Fibroblast of pulmonary artery (primary cell): Measurements from ENCODE around the gene TESPA1.
"Not testable (repeated sequence)": the region's sequence is repeated elsewhere in the genome, so short reads cannot be mapped to it uniquely, and the experiment has no call there.

Experiments used
- DNase-seq: peaks from one replicate; pipeline ENCODE4 v3.0.0-alpha.2; 2010; ENCODE audit warnings: low read depth
- H3K4me3 ChIP-seq: replicated peaks from 2 replicates; pipeline ENCODE4 v1.5.1; 2011; ENCODE audit warnings: low read depth, mild to moderate bottlenecking, control low read depth, low read length, moderate library complexity
- TF ChIP-seq, protein P1 (sequence below): IDR thresholded peaks from 2 replicates; pipeline ENCODE4 v1.5.1; 2011; ENCODE audit warnings: mild to moderate bottlenecking, control low read depth, low read length, inconsistent platforms; ENCODE audit errors: missing control alignments

The TESPA1 gene

DNA sequence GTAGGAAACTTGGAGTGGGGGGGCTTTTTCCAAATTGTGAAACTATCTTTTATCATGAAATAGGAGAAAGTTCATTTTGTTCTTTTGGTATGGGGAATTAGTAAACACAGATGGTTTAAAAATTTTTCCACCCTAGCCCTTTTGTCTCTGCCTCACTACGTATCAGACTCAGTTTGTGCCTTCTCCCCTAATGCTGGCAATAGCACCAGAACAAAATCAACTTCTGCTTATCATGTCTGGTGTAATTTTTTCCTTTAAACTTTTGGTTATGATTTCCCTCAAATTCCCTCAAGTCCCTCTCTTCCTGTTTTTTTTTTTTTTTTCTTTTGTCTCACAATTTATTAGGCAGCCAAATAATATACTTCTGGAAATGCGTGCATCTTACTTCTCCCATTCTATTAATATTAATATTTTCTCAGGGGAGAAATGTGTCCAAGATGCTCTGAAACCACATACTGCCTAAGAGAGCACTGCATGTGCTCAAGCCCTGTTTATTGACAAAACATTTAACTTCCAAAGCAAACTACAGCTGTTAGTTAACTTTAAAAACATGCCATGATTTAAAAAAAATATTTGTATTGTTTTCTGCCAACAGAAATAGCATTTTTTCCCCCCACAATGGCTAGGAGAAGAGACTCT, 35.4 kb downstream of the TESPA1 start:
- no peak for DNase-seq
- no peak overlapping the region for H3K4me3 ChIP-seq
- TF ChIP-seq, protein P1, sequence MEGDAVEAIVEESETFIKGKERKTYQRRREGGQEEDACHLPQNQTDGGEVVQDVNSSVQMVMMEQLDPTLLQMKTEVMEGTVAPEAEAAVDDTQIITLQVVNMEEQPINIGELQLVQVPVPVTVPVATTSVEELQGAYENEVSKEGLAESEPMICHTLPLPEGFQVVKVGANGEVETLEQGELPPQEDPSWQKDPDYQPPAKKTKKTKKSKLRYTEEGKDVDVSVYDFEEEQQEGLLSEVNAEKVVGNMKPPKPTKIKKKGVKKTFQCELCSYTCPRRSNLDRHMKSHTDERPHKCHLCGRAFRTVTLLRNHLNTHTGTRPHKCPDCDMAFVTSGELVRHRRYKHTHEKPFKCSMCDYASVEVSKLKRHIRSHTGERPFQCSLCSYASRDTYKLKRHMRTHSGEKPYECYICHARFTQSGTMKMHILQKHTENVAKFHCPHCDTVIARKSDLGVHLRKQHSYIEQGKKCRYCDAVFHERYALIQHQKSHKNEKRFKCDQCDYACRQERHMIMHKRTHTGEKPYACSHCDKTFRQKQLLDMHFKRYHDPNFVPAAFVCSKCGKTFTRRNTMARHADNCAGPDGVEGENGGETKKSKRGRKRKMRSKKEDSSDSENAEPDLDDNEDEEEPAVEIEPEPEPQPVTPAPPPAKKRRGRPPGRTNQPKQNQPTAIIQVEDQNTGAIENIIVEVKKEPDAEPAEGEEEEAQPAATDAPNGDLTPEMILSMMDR, result no peak

DNA sequence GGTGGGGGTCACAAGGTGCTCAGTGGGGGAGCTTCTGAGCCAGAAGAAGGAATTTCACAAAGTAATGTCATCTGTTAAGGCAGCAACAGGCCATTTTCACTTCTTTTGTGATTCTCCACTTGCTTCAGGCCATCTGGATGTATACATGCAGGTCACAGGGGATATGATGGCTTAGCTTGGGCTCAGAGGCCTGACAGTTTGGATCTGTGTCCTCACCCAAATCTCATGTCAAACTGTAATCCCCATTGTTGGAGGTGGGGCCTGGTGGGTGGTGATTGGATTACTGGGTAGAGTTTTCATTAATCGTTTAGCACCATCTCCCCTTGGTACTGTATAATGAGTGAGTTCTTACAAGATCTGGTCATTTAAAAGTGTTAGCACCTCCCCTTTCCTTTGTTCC, 36.4 kb downstream of the TESPA1 start:
- no peak for DNase-seq
- no peak overlapping the region for H3K4me3 ChIP-seq
- TF ChIP-seq, protein P1, result no peak

DNA sequence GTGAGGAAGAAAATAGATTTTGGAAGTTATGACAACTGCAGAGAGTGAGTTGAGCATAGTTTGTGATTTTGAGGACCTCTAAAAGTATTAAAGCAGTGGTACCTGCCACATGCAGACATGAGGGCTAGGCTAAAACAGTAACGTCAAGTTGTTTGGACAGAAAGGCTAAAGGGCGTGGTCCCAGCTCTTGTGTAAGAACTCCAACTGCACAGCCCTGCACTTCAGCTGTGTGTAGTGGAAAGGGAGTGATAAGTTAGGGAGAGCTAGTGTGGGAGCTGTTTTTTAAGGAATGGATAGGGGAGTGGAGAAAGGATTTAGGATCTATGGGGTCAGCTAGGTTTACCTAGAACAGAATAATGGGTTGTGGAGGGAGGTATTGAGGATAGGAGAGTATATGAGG, 39.5 kb downstream of the TESPA1 start:
- H3K4me3 ChIP-seq, result no peak overlapping the region
- DNase-seq, result no peak
- TF ChIP-seq, protein P1, result no peak

DNA sequence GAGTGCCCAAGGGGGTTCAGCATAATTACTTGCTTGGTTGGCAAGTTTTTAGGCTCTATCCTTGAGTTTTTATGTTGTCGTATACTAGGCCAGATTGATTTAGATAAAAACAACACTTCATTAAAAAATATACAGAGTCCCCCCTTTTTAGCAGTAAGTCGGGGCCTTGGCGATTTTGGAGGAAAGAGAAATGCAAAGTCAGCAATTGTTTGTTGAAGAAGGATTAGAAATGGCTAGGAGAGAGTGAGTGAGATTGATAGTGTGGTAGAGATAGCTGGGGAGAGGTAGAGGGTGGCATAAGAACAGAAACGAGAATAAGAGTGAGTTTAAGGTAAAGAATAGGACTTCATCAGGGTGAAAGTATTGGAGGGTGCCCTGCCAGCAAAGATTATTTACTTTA, 41.3 kb downstream of the TESPA1 start:
- DNase-seq, result not testable (repeated sequence)

DNA sequence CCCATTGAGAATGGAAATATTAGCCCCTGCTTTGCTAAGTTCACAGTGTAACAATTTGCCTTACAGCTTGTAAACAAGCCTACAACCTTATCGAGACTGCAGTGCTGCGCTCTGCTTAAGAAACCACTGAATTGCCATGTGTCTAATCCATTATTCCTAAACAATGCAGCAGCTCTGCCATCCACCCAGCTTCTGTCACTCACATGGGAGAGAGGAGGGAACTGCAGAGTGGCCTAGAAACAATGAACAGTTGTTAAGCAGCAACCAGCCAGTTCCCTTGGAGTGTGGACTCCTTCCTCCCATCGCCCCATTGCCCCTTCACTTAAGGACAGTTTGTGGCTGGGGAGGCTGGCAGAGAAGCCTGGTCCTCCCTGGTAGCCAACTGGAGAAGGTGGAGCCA, 42.9 kb downstream of the TESPA1 start:
- no peak overlapping the region for H3K4me3 ChIP-seq
- no peak for DNase-seq
- TF ChIP-seq, protein P1, result no peak

More for the DNA sequence above, 41.3 kb downstream of the TESPA1 start:
- not testable (repeated sequence) for H3K4me3 ChIP-seq

DNA sequence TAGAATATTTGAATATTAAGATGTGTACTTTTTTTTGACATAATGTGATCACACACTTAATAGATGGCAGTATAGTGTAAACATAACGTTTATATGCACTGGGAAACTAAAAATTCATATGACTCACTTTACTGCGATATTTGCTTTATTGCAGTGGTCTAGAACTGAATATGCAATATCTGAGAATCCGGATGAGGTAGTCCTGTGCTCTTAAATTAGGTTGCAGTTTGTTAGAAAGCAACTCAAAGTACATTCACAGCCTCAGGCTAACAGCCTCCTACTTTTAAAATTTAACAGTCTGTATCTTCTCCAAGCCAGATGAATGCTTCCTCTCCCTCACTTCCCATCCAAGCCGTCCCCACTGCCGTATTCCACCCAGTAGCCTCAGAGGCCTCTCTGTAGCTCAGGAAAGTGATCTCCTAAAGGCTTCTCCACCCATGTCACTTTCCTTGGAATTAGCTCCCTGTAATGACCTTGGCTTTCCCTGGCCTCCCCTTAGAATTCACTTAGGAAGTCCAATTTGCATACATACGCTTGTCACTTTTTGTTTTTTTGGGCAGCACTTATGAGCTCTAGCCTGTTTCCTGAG, 43.7 kb downstream of the TESPA1 start:
- no peak for DNase-seq
- TF ChIP-seq, protein P1, result no peak
- H3K4me3 ChIP-seq, result no peak overlapping the region

DNA sequence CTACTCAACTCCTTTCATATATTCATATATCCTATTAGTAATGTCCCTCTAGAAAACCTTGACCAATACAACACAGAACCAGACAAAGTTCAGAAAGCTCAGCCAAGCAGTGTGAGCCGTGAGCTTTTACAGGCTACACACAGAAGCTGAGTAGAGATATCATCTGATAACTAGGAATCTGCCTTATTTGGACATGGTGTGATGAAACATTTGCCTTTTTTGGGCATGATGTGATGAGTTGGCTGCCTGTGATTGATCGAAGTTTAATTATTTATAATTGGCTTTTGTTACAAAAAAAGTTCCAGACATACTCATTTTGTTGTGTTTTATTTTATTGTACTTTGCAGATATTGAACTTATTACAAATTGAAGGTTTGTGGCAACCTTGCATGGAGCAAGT, 46.6 kb downstream of the TESPA1 start:
- H3K4me3 ChIP-seq, result no peak overlapping the region
- TF ChIP-seq, protein P1, result no peak
- no peak for DNase-seq
